A673 (cell line): ENCODE data around the gene DIP2B. TPM values are rescaled to one million over a fixed set of nuclear protein-coding genes. Genes with fewer than 3 reads are reported as not detected.

Experiments
- BruUV-seq: library from RNA; stranded (reverse); fragments of 400-500 nt; replicated peaks from 2 replicates; lab custom pipeline; 2021; lab: Mats Ljungman, UMichigan
- CTCF ChIA-PET: fragments of 300-600 bp; sonication (Branson Sonifier 250); formaldehyde crosslinking; loops from one replicate; lab custom pipeline; 2022; ENCODE audit warnings: antibody characterized with exemption; lab: Charles Lee
- POLR2A ChIA-PET: fragments of 300-600 bp; sonication (Branson Sonifier 250); formaldehyde crosslinking; loops from one replicate; lab custom pipeline; 2022; ENCODE audit warnings: antibody characterized with exemption; ENCODE audit not compliant: low non-redundant PET; lab: Charles Lee
- DNase-seq: peaks from one replicate; pipeline ENCODE4 v3.0.0-alpha.2; 2015; ENCODE audit warnings: low spot score
- H3K27ac ChIP-seq: fragments of 200-600 bp; sonication (generic); 2 replicates; pipeline ENCODE4 v1.5.1; 2016; ENCODE audit warnings: mixed run types, low read depth, mild to moderate bottlenecking, mixed read lengths, antibody characterized with exemption, low read length; ENCODE audit not compliant: poor library complexity, severe bottlenecking
- H3K27me3 ChIP-seq: fragments of 200-600 bp; sonication (generic); replicated peaks from 2 replicates; pipeline ENCODE4 v1.6.1; 2017; ENCODE audit warnings: mixed run types, low read depth, mild to moderate bottlenecking, mixed read lengths, antibody characterized with exemption, low read length; ENCODE audit not compliant: insufficient read depth, poor library complexity
- H3K36me3 ChIP-seq: fragments of 200-600 bp; sonication (generic); 2 replicates; pipeline ENCODE4 v1.6.1; 2016; ENCODE audit warnings: mixed run types, mild to moderate bottlenecking, mixed read lengths, antibody characterized with exemption, low read length; ENCODE audit not compliant: insufficient read depth, poor library complexity, severe bottlenecking
- H3K4me1 ChIP-seq: fragments of 200-600 bp; sonication (generic); 2 replicates; pipeline ENCODE4 v1.6.1; 2017; ENCODE audit warnings: mixed run types, mild to moderate bottlenecking, mixed read lengths, antibody characterized with exemption, low read length; ENCODE audit not compliant: insufficient read depth, poor library complexity, severe bottlenecking
- H3K4me3 ChIP-seq: fragments of 200-600 bp; sonication (generic); 2 replicates; pipeline ENCODE4 v1.5.1; 2016; ENCODE audit warnings: low read depth, mixed run types, mild to moderate bottlenecking, mixed read lengths, low read length; ENCODE audit not compliant: poor library complexity, severe bottlenecking
- H3K9me3 ChIP-seq: fragments of 200-600 bp; sonication (generic); 2 replicates; pipeline ENCODE4 v1.6.1; 2016; ENCODE audit warnings: mixed run types, low read depth, mild to moderate bottlenecking, mixed read lengths, antibody characterized with exemption, low read length; ENCODE audit not compliant: poor library complexity, severe bottlenecking
- EZH2 ChIP-seq: fragments of 200-600 bp; sonication (generic); IDR thresholded peaks from 2 replicates; pipeline ENCODE4 v1.6.1; 2017; ENCODE audit warnings: borderline replicate concordance, low read depth, mild to moderate bottlenecking, mixed read lengths, antibody characterized with exemption, low read length; ENCODE audit not compliant: poor library complexity, severe bottlenecking
- intact Hi-C: fragments of 100-400 bp; cut with micrococcal nuclease; formaldehyde crosslinking; loops from one replicate; pipeline ENCODE4 v1.10.0; 2022; ENCODE audit not compliant: unreplicated experiment
- total RNA-seq: library from RNA; stranded (reverse); gene quantifications from 2 replicates; pipeline ENCODE4 v1.2.3, GENCODE V29; 2021
- TF ChIP-seq, protein P1 (sequence below): fragments of 300-800, 200-600 bp; sonication (generic); conservative IDR thresholded peaks from 2 replicates; pipeline ENCODE4 v1.5.1; 2017; ENCODE audit warnings: low read depth, mild to moderate bottlenecking, antibody characterized with exemption, low read length, moderate library complexity, mixed read lengths

The DIP2B gene
- total RNA-seq, 1 experiment from 2014 or later = 40.5 TPM

DNA sequence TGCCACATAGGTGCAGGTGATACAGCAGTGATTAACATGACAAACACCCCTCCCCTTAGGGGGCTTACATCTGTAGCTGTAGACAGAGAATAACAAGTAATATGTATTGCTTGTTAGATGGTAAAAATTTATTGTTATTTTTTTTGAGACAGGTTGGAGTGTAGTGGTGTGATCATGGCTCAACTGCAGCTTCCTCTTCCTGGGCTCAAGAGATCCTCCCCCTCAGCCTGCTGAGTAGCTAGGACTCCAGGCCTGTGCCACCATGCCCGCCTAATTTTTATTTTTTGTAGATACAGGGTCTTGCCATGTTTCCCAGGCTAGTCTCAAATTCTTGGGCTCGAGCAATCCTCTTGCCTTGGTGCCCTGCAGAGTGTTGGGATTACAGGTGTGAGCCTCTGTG lies 19.8 kb downstream of the DIP2B start:
- Histone ChIP-seq H3K36me3 (peaks cover 5% of the 10 kb centered on the region), H3K9me3 (peaks cover 12% of the 10 kb centered on the region), H3K27ac (no peak overlapping the region), H3K4me1 (peaks cover 46% of the 10 kb centered on the region), H3K4me3 (no peak overlapping the region), H3K27me3 (no peaks in the 10 kb centered on the region)
- no peak for DNase-seq
- intact Hi-C loops = no loop called here
- no TSS peak for BruUV-seq
- CTCF ChIA-PET = no interaction called here
- TF ChIP-seq, protein P1, sequence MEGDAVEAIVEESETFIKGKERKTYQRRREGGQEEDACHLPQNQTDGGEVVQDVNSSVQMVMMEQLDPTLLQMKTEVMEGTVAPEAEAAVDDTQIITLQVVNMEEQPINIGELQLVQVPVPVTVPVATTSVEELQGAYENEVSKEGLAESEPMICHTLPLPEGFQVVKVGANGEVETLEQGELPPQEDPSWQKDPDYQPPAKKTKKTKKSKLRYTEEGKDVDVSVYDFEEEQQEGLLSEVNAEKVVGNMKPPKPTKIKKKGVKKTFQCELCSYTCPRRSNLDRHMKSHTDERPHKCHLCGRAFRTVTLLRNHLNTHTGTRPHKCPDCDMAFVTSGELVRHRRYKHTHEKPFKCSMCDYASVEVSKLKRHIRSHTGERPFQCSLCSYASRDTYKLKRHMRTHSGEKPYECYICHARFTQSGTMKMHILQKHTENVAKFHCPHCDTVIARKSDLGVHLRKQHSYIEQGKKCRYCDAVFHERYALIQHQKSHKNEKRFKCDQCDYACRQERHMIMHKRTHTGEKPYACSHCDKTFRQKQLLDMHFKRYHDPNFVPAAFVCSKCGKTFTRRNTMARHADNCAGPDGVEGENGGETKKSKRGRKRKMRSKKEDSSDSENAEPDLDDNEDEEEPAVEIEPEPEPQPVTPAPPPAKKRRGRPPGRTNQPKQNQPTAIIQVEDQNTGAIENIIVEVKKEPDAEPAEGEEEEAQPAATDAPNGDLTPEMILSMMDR = no peak
- no peak for TF ChIP-seq EZH2
- POLR2A ChIA-PET = no interaction called here

DNA sequence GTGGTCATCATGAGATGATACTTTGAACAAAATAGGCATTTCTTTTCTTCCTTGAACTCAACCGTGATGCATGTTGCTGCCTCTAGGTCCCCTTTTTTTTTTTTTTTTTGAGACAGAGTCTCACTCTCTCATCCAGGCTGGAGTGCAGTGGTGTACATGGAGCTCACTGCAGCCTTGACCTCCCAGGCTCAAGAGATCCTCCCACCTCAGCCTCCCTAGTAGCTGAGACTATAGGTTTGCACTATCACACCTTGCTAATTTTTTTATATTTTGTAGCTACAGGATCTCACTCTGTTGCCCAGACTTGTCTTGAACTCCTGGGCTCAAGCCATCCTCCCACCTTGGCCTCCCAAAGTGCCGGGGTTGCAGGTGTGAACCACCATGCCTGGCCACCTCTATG lies 20.6 kb downstream of the DIP2B start:
- DNase-seq = no peak
- Histone ChIP-seq H3K36me3 (peaks cover 5% of the 10 kb centered on the region), H3K9me3 (peaks cover 12% of the 10 kb centered on the region), H3K4me1 (peaks cover 44% of the 10 kb centered on the region), H3K4me3 (no peak overlapping the region), H3K27me3 (no peaks in the 10 kb centered on the region), H3K27ac (peak overlapping the region; percentile 68)
- TF ChIP-seq, protein P1 = no peak
- no peak for TF ChIP-seq EZH2
- ChIA-PET CTCF (no interaction called here), POLR2A (no interaction called here)
- intact Hi-C loops = no loop called here
- BruUV-seq = no TSS peak

DNA sequence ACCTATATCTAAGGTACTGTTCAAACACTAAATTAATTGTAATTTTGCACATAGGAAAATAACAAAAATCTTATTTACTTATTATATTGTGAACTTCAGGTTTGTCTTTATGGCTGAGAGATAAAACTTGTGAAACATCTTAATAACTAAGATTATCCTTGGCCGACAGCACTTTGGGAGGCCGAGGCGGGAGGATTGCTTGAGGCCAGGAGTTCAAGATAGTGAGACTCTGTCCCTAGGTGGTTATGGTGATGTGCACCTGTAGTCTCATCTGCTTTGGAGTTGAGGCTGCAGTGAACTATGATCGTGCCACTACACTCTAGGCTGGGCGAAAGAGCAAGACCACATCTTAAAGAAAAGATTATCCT lies 22.6 kb downstream of the DIP2B start:
- Histone ChIP-seq H3K27ac (peak overlapping the region; percentile 68), H3K9me3 (peaks cover 12% of the 10 kb centered on the region), H3K36me3 (peaks cover 5% of the 10 kb centered on the region), H3K4me1 (peaks cover 38% of the 10 kb centered on the region), H3K27me3 (no peaks in the 10 kb centered on the region), H3K4me3 (no peak overlapping the region)
- TF ChIP-seq, protein P1 = no peak
- TF ChIP-seq EZH2 = no peak
- ChIA-PET POLR2A (no interaction called here), CTCF (no interaction called here)
- no peak for DNase-seq
- intact Hi-C loops = no loop called here
- no TSS peak for BruUV-seq
